ENCODE measurements around the gene TOX2.

The TOX2 gene

GRCh38 chr20:43983359-43983758, 68.7 kb downstream of the TOX2 start:
- DNase-seq (ENCODE audit: low spot score), result no peak
- TF ChIP-seq CTCF (IDR thresholded peaks at IDR 0.05; ENCODE audit: borderline replicate concordance, control extremely low read depth, extremely low read depth, insufficient read depth, missing control alignments), result peak; percentile 39
- in situ Hi-C loops (cut with MboI; ENCODE audit: low sequenced_read_pairs, unreplicated experiment), result no loop called here

GRCh38 chr20:43983904-43984361, 69.3 kb downstream of the TOX2 start:
- TF ChIP-seq CTCF (IDR thresholded peaks at IDR 0.05; ENCODE audit: borderline replicate concordance, control extremely low read depth, extremely low read depth, insufficient read depth, missing control alignments), result no peak
- no peak for DNase-seq (ENCODE audit: low spot score)
- in situ Hi-C loops (cut with MboI; ENCODE audit: low sequenced_read_pairs, unreplicated experiment), result no loop called here

GRCh38 chr20:43984587-43984986, 69.9 kb downstream of the TOX2 start:
- no peak for TF ChIP-seq CTCF (IDR thresholded peaks at IDR 0.05; ENCODE audit: borderline replicate concordance, control extremely low read depth, extremely low read depth, insufficient read depth, missing control alignments)
- no peak for DNase-seq (ENCODE audit: low spot score)
- in situ Hi-C loops (cut with MboI; ENCODE audit: low sequenced_read_pairs, unreplicated experiment), result no loop called here

GRCh38 chr20:43985121-43985520, 70.5 kb downstream of the TOX2 start:
- in situ Hi-C loops (cut with MboI; ENCODE audit: low sequenced_read_pairs, unreplicated experiment), result no loop called here
- DNase-seq (ENCODE audit: low spot score), result no peak
- TF ChIP-seq CTCF (IDR thresholded peaks at IDR 0.05; ENCODE audit: borderline replicate concordance, control extremely low read depth, extremely low read depth, insufficient read depth, missing control alignments), result no peak

- TF ChIP-seq CTCF (IDR thresholded peaks at IDR 0.05; ENCODE audit: borderline replicate concordance, control extremely low read depth, extremely low read depth, insufficient read depth, missing control alignments), result no peak
- in situ Hi-C loops (cut with MboI; ENCODE audit: low sequenced_read_pairs, unreplicated experiment), result no loop called here
- no peak for DNase-seq (ENCODE audit: low spot score)
Observed at GRCh38 chr20:43985608-43986316, 71.1 kb downstream of the TOX2 start.

GRCh38 chr20:43987018-43987417, 72.4 kb downstream of the TOX2 start:
- no peak for TF ChIP-seq CTCF (IDR thresholded peaks at IDR 0.05; ENCODE audit: borderline replicate concordance, control extremely low read depth, extremely low read depth, insufficient read depth, missing control alignments)
- in situ Hi-C loops (cut with MboI; ENCODE audit: low sequenced_read_pairs, unreplicated experiment), result no loop called here
- DNase-seq (ENCODE audit: low spot score), result no peak

Data from GM13976 (cell line).